HAP-1 (cell line): ENCODE results near the gene SBSN.

Source experiments
- DNase-seq, 2 experiments: peaks; one replicate each; pipeline ENCODE4 v3.0.0-alpha.2; 2016 to 2020; ENCODE audit warnings: low spot score in 2 of 2
- H3K27me3 ChIP-seq: fragments of 250-450 bp; sonication (Bioruptor Pico); 2 replicates; pipeline ENCODE4 v1.5.1; 2020; ENCODE audit warnings: low read depth, mild to moderate bottlenecking, moderate library complexity
- H3K36me3 ChIP-seq: fragments of 250-450 bp; sonication (Bioruptor Pico); replicated peaks from 2 replicates; pipeline ENCODE4 v1.5.1; 2020; ENCODE audit warnings: mild to moderate bottlenecking
- H3K4me1 ChIP-seq: fragments of 250-450 bp; sonication (Bioruptor Pico); 2 replicates; pipeline ENCODE4 v1.5.1; 2020; ENCODE audit warnings: mild to moderate bottlenecking
- H3K4me3 ChIP-seq: fragments of 250-450 bp; sonication (Bioruptor Pico); 2 replicates; pipeline ENCODE4 v1.5.1; 2020; ENCODE audit warnings: mild to moderate bottlenecking, moderate library complexity
- H3K9me3 ChIP-seq: fragments of 250-450 bp; sonication (Bioruptor Pico); 2 replicates; pipeline ENCODE4 v1.5.1; 2020; ENCODE audit warnings: mild to moderate bottlenecking, moderate library complexity
- in situ Hi-C: fragments of 300-500 bp; cut with MboI; formaldehyde crosslinking; loops from 3 replicates; pipeline ENCODE4 v1.14.3; 2020; ENCODE audit warnings: low sequenced_read_pairs, inconsistent platforms, mixed read lengths

Gene SBSN

GRCh38 chr19:35528218-35529038, at the start of gene SBSN:
TSS of gene SBSN (minus strand) at chr19:35528311. CDS start at chr19:35528281, 30 bp downstream.
- Histone ChIP-seq H3K36me3 (no peaks in the 10 kb centered on the region), H3K4me3 (no peak within 1 kb of the TSS), H3K9me3 (no peaks in the 10 kb centered on the region), H3K4me1 (no peaks in the 10 kb centered on the region), H3K27me3 (peaks cover 20% of the 10 kb centered on the region)
- DNase-seq = no peak
- in situ Hi-C loops = no loop called here

DNA sequence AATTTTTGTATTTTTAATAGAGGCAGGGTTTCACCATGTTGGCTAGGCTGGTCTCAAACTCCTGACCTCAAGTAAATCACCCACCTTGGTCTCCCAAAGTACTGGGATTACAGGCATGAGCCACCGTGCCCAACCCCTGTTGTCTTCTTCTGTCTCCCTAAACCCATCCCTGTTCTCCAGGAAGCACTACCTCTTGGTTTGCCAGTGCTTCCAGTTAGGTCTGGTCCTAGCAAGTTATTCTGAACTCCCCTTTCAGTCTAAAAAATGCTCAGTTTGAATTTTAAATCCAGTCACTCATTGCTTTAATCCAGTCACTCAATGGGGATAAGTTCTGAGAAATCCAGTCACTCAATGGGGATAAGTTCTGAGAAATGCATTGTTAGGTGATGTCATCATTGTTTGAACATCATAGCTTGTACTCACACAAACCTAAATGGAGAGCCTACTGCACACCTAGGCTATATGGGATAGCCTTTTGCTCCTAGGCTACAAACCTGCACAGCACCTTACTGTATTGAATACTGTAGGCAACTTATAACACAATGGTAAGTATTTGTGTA, 43.4 kb upstream of the SBSN start:
- in situ Hi-C loops = no loop called here
- DNase-seq = no peak
- H3K4me3 ChIP-seq = no peak overlapping the region
- no peaks in the 10 kb centered on the region for H3K36me3 ChIP-seq
- peaks cover 9% of the 10 kb centered on the region; the same call in 1 of the 2 replicates for H3K9me3 ChIP-seq
- no peaks in the 10 kb centered on the region for H3K4me1 ChIP-seq
- no peaks in the 10 kb centered on the region for H3K27me3 ChIP-seq

GRCh38 chr19:35569281-35569781, 41.2 kb upstream of the SBSN start:
- in situ Hi-C loops = no loop called here
- H3K27me3 ChIP-seq = no peaks in the 10 kb centered on the region

DNA sequence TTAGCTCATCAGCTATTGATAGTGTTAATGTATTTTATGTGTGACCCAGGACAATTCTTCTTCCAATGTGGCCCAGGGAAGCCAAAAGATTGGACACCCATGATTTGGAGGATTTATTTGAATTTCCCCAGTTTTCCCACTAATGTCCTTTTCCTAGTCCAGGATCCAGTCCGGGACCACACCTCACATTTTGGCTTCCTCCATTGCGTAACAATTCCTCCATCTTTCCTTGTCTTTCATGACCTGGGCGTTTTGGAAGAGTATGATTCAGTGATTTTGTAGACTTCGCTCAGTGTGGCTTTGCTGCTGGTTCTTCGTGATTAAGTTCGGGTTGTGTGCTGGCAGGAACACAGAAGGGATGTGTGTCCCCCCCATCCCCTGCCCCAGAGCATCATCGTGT, 38.6 kb upstream of the SBSN start:
- DNase-seq = no peak
- Histone ChIP-seq H3K27me3 (no peaks in the 10 kb centered on the region), H3K9me3 (no peaks in the 10 kb centered on the region), H3K4me1 (no peaks in the 10 kb centered on the region), H3K4me3 (no peak overlapping the region), H3K36me3 (no peaks in the 10 kb centered on the region)
- in situ Hi-C loops = no loop called here

More at GRCh38 chr19:35569281-35569781, 41.2 kb upstream of the SBSN start:
- no peak overlapping the region for H3K4me3 ChIP-seq
- no peaks in the 10 kb centered on the region for H3K36me3 ChIP-seq
- H3K9me3 ChIP-seq = no peaks in the 10 kb centered on the region
- no peaks in the 10 kb centered on the region for H3K4me1 ChIP-seq
- DNase-seq = no peak

DNA sequence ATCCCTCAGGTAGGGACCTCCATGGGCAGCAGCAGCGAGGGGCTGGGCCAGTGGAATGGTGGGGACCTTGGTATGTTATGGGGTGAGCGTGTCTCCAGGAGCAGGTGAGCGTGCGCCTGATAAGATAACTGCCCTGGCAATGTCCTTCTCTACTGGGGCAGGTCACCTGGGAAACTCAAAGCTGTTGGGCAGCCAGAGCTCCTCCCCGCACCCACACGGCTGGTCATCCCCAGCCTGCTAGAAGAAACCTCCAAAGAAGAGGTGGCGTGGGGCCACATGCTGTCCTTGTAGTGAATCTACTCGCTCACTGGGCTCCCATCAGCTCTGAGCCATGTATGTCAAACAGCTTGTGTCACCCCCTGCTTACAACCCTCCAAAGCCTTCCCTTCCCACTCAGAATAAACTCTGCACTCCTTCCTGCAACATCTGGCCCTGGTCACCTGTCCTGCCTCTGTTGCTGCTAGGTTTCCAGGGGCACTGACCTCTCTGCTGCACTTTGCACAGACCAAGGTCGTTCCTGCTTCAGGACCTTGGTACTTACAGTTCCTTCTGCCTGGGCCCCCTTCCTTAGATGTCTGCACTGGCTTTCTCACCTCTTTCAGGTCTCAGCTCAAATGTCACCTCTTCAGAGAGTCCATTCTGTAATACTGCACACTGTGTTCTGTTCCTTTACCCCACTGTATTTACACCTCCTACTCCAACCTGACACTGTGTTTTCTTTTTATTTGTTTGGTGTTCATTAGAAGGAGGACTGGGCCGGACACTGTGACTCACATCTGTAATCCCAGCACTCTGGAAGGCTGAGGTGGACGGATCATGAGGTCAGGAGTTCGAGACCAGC, 37.1 kb upstream of the SBSN start:
- no peaks in the 10 kb centered on the region for H3K4me1 ChIP-seq
- in situ Hi-C loops = no loop called here
- no peak overlapping the region for H3K4me3 ChIP-seq
- H3K9me3 ChIP-seq = no peaks in the 10 kb centered on the region
- DNase-seq = no peak
- H3K27me3 ChIP-seq = no peaks in the 10 kb centered on the region
- no peaks in the 10 kb centered on the region for H3K36me3 ChIP-seq

DNA sequence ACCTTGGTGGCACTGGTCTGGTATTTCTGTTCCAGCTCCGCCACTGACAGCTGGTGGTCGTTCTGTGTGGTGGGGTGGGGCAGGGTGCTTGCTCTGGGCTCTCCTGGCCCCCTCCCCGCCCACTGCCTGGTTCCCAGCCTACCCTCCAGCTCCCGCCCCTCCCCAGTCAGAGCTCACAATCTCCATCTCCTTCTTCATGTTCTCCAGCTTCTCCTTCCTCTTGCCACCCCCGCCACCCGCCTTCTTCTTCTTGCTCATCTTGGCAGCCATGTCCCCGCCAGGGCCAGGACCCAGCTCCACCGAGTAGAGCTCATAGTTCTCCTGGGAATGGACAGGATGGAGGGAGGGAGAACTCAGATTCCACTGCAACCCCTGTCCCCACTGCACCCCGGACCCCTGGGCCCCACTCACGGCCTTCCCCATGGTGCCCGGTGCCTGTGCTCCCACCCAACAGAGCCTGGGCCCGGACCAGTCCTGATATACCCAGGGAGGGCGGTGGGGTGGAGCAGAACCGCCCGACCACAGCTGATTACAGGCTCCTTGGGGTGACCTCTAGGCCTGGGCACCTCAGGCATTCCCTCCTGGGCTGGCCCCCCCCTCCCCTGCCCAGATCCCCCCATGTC, 35.2 kb upstream of the SBSN start, which contains the start of gene ATP4A:
ATP4A (minus strand) TSS at position 452 of the 623 bp plus-strand sequence; CDS start at position 423, 29 bp downstream.
- no peaks in the 10 kb centered on the region for H3K36me3 ChIP-seq
- H3K4me3 ChIP-seq = no peak within 1 kb of the TSS
- H3K27me3 ChIP-seq = peaks cover 2% of the 10 kb centered on the region; the same call in 1 of the 2 replicates
- DNase-seq = no peak
- H3K9me3 ChIP-seq = no peaks in the 10 kb centered on the region
- no peaks in the 10 kb centered on the region; the same call in 1 of the 2 replicates for H3K4me1 ChIP-seq
- in situ Hi-C loops = no loop called here

GRCh38 chr19:35562776-35563175, 34.7 kb upstream of the SBSN start:
- peaks cover 2% of the 10 kb centered on the region; the same call in 1 of the 2 replicates for H3K27me3 ChIP-seq
- H3K4me1 ChIP-seq = no peaks in the 10 kb centered on the region; the same call in 1 of the 2 replicates
- no peak for DNase-seq
- no peak overlapping the region for H3K4me3 ChIP-seq
- H3K36me3 ChIP-seq = no peaks in the 10 kb centered on the region
- in situ Hi-C loops = no loop called here
- H3K9me3 ChIP-seq = no peaks in the 10 kb centered on the region

GRCh38 chr19:35562336-35562735, 34.2 kb upstream of the SBSN start:
- H3K4me3 ChIP-seq = no peak overlapping the region
- in situ Hi-C loops = no loop called here
- no peak for DNase-seq
- no peaks in the 10 kb centered on the region for H3K9me3 ChIP-seq
- no peaks in the 10 kb centered on the region; the same call in none of the 2 replicates for H3K4me1 ChIP-seq
- peaks cover 2% of the 10 kb centered on the region; the same call in 1 of the 2 replicates for H3K27me3 ChIP-seq
- no peaks in the 10 kb centered on the region for H3K36me3 ChIP-seq

- Histone ChIP-seq H3K4me1 (no peaks in the 10 kb centered on the region; the same call in none of the 2 replicates), H3K9me3 (no peaks in the 10 kb centered on the region), H3K27me3 (peaks cover 2% of the 10 kb centered on the region; the same call in 1 of the 2 replicates), H3K36me3 (no peaks in the 10 kb centered on the region), H3K4me3 (no peak overlapping the region)
- in situ Hi-C loops = no loop called here
- no peak for DNase-seq
Measured at GRCh38 chr19:35561436-35561835, 33.3 kb upstream of the SBSN start.

DNA sequence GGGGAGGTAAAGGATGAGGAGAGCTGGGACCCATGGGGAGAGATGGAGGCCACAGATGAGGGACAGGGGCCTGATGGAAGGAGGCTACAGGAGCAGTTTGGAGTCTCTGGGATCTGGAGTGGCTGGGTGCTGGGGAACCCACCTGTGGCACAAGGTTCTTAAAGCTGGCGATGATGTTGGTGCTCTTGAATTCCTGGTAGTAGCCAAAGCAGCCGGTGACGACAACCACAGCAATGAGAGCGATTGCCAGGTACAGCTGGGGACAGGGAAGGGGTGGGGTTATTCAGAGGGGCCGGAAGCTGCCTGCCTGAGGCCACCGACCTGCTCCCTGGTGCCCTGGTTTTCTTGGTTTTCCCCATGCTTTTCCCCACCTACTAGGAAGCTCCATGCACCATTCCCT, 32.6 kb upstream of the SBSN start:
- in situ Hi-C loops = no loop called here
- Histone ChIP-seq H3K4me3 (no peak overlapping the region), H3K27me3 (peaks cover 2% of the 10 kb centered on the region; the same call in 1 of the 2 replicates), H3K4me1 (no peaks in the 10 kb centered on the region; the same call in none of the 2 replicates), H3K9me3 (no peaks in the 10 kb centered on the region), H3K36me3 (no peaks in the 10 kb centered on the region)
- DNase-seq = no peak

GRCh38 chr19:35560271-35560670, 32.2 kb upstream of the SBSN start:
- Histone ChIP-seq H3K36me3 (no peaks in the 10 kb centered on the region), H3K4me1 (no peaks in the 10 kb centered on the region; the same call in none of the 2 replicates), H3K27me3 (peaks cover 2% of the 10 kb centered on the region; the same call in 1 of the 2 replicates), H3K4me3 (no peak overlapping the region), H3K9me3 (no peaks in the 10 kb centered on the region)
- no peak for DNase-seq
- in situ Hi-C loops = no loop called here

GRCh38 chr19:35559781-35560180, 31.7 kb upstream of the SBSN start:
- Histone ChIP-seq H3K9me3 (no peaks in the 10 kb centered on the region), H3K27me3 (peaks cover 2% of the 10 kb centered on the region; the same call in 1 of the 2 replicates), H3K36me3 (no peaks in the 10 kb centered on the region), H3K4me1 (no peaks in the 10 kb centered on the region; the same call in none of the 2 replicates), H3K4me3 (no peak overlapping the region)
- in situ Hi-C loops = no loop called here
- DNase-seq = no peak

DNA sequence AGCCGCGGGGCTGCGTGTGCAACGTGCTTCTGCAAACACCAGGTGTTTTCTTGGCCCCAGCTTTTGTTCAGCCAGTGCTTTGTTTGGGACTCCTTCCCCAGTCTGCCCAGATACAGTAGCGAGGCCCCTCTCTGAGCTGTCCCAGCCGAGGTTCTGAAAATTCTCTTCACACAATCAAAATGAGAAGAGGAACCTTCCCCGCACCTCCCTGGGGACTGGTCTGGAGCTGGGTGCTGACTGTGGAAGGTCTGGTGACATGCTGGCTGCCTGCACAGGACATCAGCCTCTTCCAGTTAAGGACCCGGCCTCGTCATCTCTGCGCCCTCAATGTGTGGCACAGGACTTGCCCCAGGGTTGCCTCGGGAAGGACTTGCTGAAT, 31.2 kb upstream of the SBSN start:
- in situ Hi-C loops = no loop called here
- no peak overlapping the region for H3K4me3 ChIP-seq
- no peaks in the 10 kb centered on the region; the same call in none of the 2 replicates for H3K4me1 ChIP-seq
- no peak for DNase-seq
- peaks cover 2% of the 10 kb centered on the region; the same call in 1 of the 2 replicates for H3K27me3 ChIP-seq
- H3K36me3 ChIP-seq = no peaks in the 10 kb centered on the region
- no peaks in the 10 kb centered on the region for H3K9me3 ChIP-seq
